GM18519 (cell line): ENCODE results near the gene INPP5A.
"Not testable (repeated sequence)": the region's sequence is repeated elsewhere in the genome, so short reads cannot be mapped to it uniquely, and the experiment has no call there.

ENCODE experiments used
- ATAC-seq: cut with Tn5 transposase; IDR thresholded peaks from one replicate; pipeline ENCODE4 v1.9.1; 2021; ENCODE audit warnings: mild to moderate bottlenecking, moderate library complexity; ENCODE audit not compliant: unreplicated experiment, low FRiP score

INPP5A gene

DNA sequence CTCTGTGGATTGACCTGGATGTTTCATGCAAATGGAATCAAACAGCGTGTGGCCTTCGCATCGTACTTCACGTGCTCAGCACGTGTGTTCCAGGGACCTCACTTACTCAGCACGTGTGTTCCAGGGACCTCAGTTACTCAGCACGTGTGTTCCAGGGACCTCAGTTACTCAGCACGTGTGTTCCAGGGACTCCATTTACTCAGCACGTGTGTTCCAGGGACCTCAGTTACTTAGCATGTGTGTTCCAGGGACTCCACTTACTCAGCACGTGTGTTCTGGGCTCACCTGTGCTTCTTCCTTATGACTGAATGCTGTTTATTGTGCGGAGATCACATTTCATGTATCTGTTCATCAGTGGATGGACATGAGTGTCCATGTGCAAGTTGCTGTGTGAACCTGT, 22.0 kb downstream of the INPP5A start:
- no peak for ATAC-seq

DNA sequence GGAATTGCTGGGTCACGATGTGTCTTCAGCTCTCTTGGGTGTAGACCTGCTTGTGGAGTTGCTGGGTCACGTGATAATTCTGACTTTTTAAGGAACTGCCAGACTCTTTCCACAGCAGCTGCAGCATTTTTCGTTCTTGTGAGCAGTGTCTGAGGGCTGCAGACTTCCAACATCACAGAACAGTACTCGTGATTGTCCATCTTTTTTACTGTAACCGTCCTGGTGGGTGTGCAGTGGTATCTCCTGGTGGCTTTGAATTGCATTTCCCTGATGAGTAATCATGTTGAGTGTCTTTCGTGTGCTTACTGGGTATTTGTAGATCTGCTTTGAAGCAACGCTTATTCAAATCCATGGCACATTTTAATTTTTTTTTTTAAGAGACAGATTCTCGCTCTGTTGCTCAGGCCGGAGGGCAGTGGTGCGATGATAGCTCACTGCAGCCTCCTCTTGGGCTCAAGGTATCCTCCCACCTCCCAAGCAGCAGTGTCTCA, 22.7 kb downstream of the INPP5A start:
- ATAC-seq, result no peak

DNA sequence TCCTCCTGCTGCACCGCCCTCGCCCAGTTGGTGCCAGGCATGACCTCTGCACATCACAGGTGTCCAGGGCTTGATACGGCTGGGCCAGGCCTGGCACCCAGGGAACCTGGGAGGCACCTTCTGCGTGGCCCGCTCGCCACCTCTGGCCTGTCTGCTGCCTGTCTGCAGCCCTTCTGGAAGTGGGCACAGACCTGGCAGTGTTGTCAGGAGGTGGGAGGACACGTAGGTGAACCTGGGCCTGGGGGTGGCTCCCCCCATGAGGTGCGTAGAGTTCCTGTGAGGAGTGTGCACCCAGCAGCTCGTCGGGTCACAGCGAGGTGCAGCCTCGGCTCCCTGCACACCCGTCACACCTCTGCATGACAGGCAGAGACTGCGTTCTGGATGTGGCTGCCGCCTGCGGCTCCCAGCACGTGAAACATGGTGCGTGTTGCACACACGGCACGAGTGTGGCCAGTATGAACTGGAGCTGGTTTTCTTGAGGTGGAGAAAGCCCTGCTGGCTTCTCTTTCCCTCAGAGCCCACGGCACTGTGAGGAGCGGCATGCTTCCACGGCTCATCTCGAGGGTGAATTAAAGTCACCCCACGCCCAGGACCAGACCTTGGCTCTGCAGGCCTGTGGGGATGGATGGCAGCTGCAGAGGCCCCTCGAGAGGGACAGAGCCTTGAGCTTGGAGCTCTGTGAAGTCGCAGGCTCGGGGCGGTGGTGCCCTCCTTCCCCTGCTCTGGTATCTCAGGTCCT, 24.8 kb downstream of the INPP5A start:
- no peak for ATAC-seq

GRCh38 chr10:132562916-132563456, 25.4 kb downstream of the INPP5A start:
- ATAC-seq, result no peak

GRCh38 chr10:132563485-132564248, 26.1 kb downstream of the INPP5A start:
- ATAC-seq, result no peak

DNA sequence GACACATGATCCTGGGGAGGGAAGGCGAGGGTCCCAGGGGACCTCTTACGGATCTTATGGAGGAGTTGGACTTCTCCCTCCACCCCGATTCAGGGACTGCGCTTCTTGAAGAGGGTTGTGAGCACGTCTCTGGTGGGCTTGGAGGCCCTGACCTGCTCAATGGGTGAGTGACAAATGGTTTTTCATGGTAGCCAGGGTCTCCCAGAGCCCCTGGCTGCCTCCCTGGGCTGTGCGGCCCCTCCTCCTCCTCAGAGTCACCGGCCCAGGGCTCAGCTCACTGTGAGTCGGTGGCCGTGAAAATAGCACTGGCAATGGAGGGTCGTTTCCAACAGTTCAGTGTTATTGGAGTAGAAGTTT, 26.6 kb downstream of the INPP5A start:
- ATAC-seq, result no peak

- no peak for ATAC-seq
Measured at GRCh38 chr10:132564690-132565089, 27.1 kb downstream of the INPP5A start.

- no peak for ATAC-seq
Measured at GRCh38 chr10:132565516-132566209, 28.1 kb downstream of the INPP5A start.

- ATAC-seq, result no peak
Measured at GRCh38 chr10:132566892-132567291, 29.3 kb downstream of the INPP5A start.

DNA sequence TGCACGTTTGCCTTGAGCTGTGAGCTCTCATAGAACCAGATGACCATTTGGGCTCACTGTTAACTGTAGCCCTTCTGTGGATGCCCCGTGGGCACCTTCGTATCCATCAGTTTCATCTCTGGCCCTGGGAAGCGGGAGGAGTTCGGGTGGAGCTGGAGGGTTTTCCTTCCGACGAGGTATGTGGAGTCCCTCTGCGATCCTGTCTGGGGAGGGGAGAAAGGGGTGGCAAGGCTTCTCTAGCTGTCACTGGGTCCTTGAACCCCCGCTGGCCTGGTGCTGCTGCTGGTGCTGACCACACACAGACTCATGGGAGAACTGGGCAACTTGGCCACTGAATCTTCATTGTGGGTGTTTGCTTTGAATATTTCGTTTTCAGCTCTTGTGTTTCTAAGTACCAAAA, 32.7 kb downstream of the INPP5A start:
- no peak for ATAC-seq

- peak; percentile 25 for ATAC-seq
Measured at GRCh38 chr10:132570771-132571649, 33.4 kb downstream of the INPP5A start.

DNA sequence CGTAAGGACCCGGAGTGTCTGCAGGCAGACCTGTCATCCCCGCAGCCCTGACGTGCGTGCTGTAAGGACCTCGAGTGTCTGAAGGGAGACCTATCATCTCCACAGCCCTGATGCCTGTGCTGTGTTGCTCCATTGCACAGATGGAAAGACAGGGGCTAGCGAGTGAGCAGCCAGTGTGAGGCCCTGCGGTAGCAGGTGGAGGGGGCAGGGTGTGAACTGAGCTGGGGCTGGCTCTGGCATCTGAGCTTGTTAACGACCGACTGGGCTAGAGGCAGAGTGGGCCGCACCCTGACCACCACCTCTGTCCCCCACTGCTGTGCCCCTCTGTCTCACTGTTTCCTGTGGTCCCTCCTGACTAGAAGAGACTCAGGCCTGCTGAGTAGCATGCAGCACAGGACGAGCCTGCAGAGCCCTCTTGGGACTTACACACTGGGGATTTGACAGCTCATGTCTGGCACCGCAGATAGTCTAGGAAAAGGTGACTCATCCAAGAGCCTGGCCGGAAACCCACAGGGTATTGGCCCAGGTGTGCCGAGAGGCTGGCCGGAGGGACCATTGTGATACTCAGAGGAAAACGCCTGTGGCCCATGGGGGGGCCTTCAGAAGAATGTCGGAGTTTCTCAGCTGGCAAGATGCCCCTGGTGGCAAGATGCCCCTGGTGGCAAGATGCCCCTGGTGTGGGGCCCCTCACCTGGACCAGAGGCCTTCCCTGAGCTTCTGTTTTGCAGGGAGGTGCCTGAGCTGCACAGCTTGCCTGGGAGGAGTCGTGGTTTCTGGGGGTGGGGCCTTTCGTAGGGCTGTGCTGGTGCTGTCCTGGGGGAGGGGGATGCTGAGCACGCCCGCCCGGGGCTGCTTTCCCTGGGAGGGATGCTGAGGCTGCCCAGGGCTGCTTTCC, 34.3 kb downstream of the INPP5A start:
- peak; percentile 73 for ATAC-seq

GRCh38 chr10:132572545-132572937, 35.0 kb downstream of the INPP5A start:
- no peak for ATAC-seq

DNA sequence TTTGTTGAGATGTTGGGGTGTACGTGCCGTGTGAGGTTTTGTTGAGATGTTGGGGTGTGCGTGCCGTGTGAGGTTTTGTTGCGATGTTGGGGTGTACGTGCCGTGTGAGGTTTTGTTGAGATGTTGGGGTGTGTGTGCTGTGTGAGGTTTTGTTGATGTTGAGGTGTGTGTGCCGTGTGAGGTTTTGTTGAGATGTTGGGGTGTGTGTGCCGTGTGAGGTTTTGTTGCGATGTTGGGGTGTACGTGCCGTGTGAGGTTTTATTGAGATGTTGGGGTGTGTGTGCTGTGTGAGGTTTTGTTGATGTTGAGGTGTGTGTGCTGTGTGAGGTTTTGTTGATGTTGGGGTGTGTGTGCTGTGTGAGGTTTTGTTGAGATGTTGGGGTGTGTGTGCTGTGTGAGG, 35.4 kb downstream of the INPP5A start:
- not testable (repeated sequence) for ATAC-seq

DNA sequence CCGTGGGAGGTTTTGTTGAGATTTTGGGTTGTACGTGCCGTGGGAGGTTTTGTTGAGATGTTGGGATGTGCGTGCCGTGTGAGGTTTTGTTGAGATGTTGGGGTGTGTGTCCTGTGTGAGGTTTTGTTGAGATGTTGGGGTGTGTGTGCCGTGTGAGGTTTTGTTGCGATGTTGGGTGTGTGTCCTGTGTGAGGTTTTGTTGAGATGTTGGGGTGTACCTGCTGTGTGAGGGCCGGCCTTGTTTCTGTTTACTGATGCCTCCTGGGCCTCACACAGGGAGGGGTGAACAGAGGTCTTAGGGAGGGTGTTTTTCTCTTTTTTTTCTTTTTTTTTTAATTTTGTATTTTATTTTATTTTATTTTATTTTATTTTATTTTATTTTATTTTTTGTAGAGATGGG, 36.7 kb downstream of the INPP5A start:
- ATAC-seq, result no peak

DNA sequence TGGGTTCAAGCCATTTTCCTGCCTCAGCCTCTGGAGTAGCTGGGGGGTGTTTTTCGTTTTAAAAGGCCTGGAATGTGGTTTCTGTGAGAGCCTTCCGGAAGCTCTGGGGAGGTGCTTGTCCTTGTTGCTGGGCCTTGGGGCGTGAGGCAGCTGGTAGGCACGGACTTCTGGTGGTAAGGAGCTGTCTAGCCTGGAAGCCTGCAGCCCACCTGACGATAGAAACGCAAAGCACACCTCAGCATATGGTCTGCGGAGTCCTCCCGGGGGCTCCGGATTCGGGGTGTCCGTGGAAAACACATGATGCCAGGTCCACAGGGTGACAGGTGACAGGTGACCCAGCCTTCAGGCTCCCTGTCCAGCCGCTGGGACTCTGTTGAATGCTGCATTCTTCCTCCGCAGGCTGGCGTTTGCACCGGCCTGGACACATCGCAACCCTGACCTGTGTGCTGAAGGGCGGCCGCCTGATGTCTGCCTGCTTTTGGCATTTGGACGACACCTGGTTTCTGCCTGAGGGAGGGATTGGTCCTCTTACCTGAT, 37.3 kb downstream of the INPP5A start:
- no peak for ATAC-seq

DNA sequence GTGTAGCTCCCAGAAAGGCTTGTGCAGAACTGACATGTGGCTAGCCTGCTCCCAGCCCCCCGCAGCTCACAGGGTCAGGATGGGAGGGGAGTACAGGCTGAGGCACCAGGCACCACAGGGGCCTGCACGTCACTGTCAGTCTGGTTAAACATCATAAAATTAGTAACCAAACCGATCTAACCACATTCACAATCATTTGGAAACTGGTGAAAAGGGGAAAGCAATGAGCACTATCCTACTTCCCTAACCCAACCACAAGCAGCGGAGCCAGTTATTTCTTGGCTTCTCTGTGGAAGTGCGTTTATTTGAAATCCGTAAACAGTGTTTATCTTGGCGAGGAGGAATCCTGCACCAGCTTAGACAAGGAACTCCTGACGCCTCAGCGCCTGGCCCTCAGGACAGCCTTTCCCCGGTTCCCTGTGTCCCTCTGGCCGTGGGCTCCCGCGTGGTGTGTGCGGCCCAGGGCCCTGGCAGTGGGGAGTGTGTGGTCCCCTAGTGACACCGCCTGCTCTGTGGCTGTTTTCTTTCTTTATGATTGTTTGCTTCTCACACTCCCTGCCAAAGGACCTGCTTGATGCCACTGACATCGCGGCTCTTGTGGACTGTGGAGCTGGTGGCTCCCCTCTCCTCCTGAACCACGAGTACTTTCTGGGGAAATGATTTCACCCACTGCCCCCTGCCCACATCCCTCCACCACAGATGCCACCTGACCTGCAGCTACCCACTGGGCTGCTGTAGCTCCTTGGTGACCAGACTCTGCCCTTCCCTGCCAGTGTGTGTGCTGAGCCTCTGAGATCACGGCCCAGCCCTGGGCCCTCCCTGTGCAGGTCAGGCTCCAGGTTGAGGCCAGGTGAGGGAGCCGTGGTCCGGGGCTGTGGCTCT, 38.0 kb downstream of the INPP5A start:
- peak; percentile 22 for ATAC-seq
